D341Med (cell line): ENCODE results near the gene SLA2.
A peak's percentile ranks its signal among the peaks of the same experiment; 100 is the strongest.
"Not testable (repeated sequence)": the region's sequence is repeated elsewhere in the genome, so short reads cannot be mapped to it uniquely, and the experiment has no call there.

Source experiments
- DNase-seq: peaks from one replicate; pipeline ENCODE4 v3.0.0; 2012; ENCODE audit warnings: low spot score

SLA2 gene

GRCh38 chr20:36573798-36574365 lies 72.1 kb downstream of the SLA2 start:
- DNase-seq, result no peak

- DNase-seq, result peak; percentile 98
Measured at GRCh38 chr20:36573103-36573797, 72.7 kb downstream of the SLA2 start, which contains the start of gene TGIF2. TGIF2 (plus strand) TSS chr20:36573597; CDS start chr20:36578775, 5,178 bp downstream.

GRCh38 chr20:36572701-36573102 lies 73.3 kb downstream of the SLA2 start:
- DNase-seq, result no peak

GRCh38 chr20:36571564-36572504 lies 74.2 kb downstream of the SLA2 start:
- no peak for DNase-seq

GRCh38 chr20:36569847-36570429 lies 76.1 kb downstream of the SLA2 start:
- no peak for DNase-seq

- no peak for DNase-seq
Measured at GRCh38 chr20:36565520-36565919, 80.5 kb downstream of the SLA2 start.

GRCh38 chr20:36564726-36565121 lies 81.3 kb downstream of the SLA2 start:
- DNase-seq, result not testable (repeated sequence)

GRCh38 chr20:36564078-36564725 lies 81.8 kb downstream of the SLA2 start:
- not testable (repeated sequence) for DNase-seq

- no peak for DNase-seq
Measured at GRCh38 chr20:36563374-36563773, 82.6 kb downstream of the SLA2 start.

- DNase-seq, result no peak
Measured at GRCh38 chr20:36562724-36563123, 83.3 kb downstream of the SLA2 start.
